ENCODE measurements around the gene HCK. TPM values are rescaled to one million over a fixed set of nuclear protein-coding genes. Genes with fewer than 3 reads are reported as not detected.
"Not testable (repeated sequence)": the region's sequence is repeated elsewhere in the genome, so short reads cannot be mapped to it uniquely, and the experiment has no call there.

The HCK gene
- total and polyA plus RNA-seq, 8 donors = 0.42 to 12.9 (median 2.2) TPM

- no peak overlapping the region for H3K27ac ChIP-seq
- 78 to 79% methylated on average over 6 of the region's 6 CpGs for WGBS, 2 donors
- intact Hi-C loops (cut with DNase I) = no loop called here
- ATAC-seq = no peak
- DNase-seq = no peak
- no peak for FAIRE-seq
- TF ChIP-seq CTCF (IDR thresholded peaks at IDR 0.05) = no peak
- H3K9me3 ChIP-seq = no peaks in the 10 kb centered on the region
- no peak overlapping the region for H3K4me3 ChIP-seq
- no peaks in the 10 kb centered on the region for H3K36me3 ChIP-seq
- no peaks in the 10 kb centered on the region for H3K27me3 ChIP-seq
- H3K4me1 ChIP-seq = peaks cover 0 to 14% (median 0%) of the 10 kb centered on the region in 3 donors
These were observed 64.1 kb downstream of the HCK start for GRCh38 chr20:32116079-32116521.

GRCh38 chr20:32116796-32117195 lies 64.8 kb downstream of the HCK start:
- H3K36me3 ChIP-seq; H3K4me3 ChIP-seq; DNase-seq; FAIRE-seq; H3K9me3 ChIP-seq; H3K27me3 ChIP-seq; ATAC-seq; intact Hi-C loops (cut with DNase I): not testable (repeated sequence)
- 90 to 91% methylated on average over 6 of the region's 6 CpGs for WGBS, 2 donors
- H3K27ac ChIP-seq = peak overlapping the region in 1 of 4 donors; percentile 12
- peaks cover 0 to 11% (median 0%) of the 10 kb centered on the region in 3 donors for H3K4me1 ChIP-seq

GRCh38 chr20:32118427-32118826 lies 66.4 kb downstream of the HCK start:
- DNase-seq; intact Hi-C loops (cut with DNase I); ATAC-seq; H3K4me3 ChIP-seq; H3K36me3 ChIP-seq; H3K27me3 ChIP-seq; H3K27ac ChIP-seq; H3K9me3 ChIP-seq; FAIRE-seq: not testable (repeated sequence)
- peaks cover 0 to 11% (median 0%) of the 10 kb centered on the region in 3 donors for H3K4me1 ChIP-seq
- 93 to 98% methylated on average over 5 of the region's 5 CpGs for WGBS, 2 donors

- intact Hi-C loops (cut with DNase I) = no loop called here
These were observed 67.7 kb downstream of the HCK start for GRCh38 chr20:32119734-32120133.

GRCh38 chr20:32121908-32122307 lies 69.9 kb downstream of the HCK start:
- H3K4me3 ChIP-seq; H3K4me1 ChIP-seq; intact Hi-C loops (cut with DNase I); H3K27ac ChIP-seq; FAIRE-seq; ATAC-seq; H3K36me3 ChIP-seq; DNase-seq; H3K27me3 ChIP-seq; H3K9me3 ChIP-seq: not testable (repeated sequence)
- 91 to 100% methylated on average over 3 to 25 of the region's 31 CpGs for WGBS, 2 donors

More at GRCh38 chr20:32119734-32120133, 67.7 kb downstream of the HCK start:
- peaks cover 0 to 8% (median 0%) of the 10 kb centered on the region in 3 donors for H3K4me1 ChIP-seq
- no peak for FAIRE-seq
- H3K27ac ChIP-seq = no peak overlapping the region
- H3K9me3 ChIP-seq = no peaks in the 10 kb centered on the region
- no peak for TF ChIP-seq CTCF (IDR thresholded peaks at IDR 0.05)
- no peak overlapping the region for H3K4me3 ChIP-seq
- no peak for DNase-seq
- no peak for ATAC-seq
- no peaks in the 10 kb centered on the region for H3K36me3 ChIP-seq
- 96 to 97% methylated on average over 2 of the region's 2 CpGs for WGBS, 2 donors
- no peaks in the 10 kb centered on the region for H3K27me3 ChIP-seq

- intact Hi-C loops (cut with DNase I) = no loop called here
- 100% methylated on average over 1 of the region's 4 CpGs for WGBS, 2 donors
- Histone ChIP-seq H3K36me3 (no peaks in the 10 kb centered on the region), H3K4me1 (no peaks in the 10 kb centered on the region), H3K9me3 (no peaks in the 10 kb centered on the region), H3K27me3 (no peaks in the 10 kb centered on the region), H3K4me3 (no peak overlapping the region), H3K27ac (no peak overlapping the region)
- FAIRE-seq (no peak), ATAC-seq (no peak), DNase-seq (no peak)
- TF ChIP-seq CTCF (IDR thresholded peaks at IDR 0.05) = no peak
These were observed 71.0 kb downstream of the HCK start for GRCh38 chr20:32123088-32123487.

Measured in pancreas (tissue), 10 donors.